A673 (cell line): ENCODE measurements around the gene TPM2. TPM values are rescaled to one million over a fixed set of nuclear protein-coding genes. Genes with fewer than 3 reads are reported as not detected.
A peak's percentile ranks its signal among the peaks of the same experiment; 100 is the strongest.

Experiments used
- BruUV-seq: library from RNA; stranded (reverse); fragments of 400-500 nt; replicated peaks from 2 replicates; lab custom pipeline; 2021; lab: Mats Ljungman, UMichigan
- CTCF ChIA-PET: fragments of 300-600 bp; sonication (Branson Sonifier 250); formaldehyde crosslinking; loops from one replicate; lab custom pipeline; 2022; ENCODE audit warnings: antibody characterized with exemption; lab: Charles Lee
- POLR2A ChIA-PET: fragments of 300-600 bp; sonication (Branson Sonifier 250); formaldehyde crosslinking; loops from one replicate; lab custom pipeline; 2022; ENCODE audit warnings: antibody characterized with exemption; ENCODE audit not compliant: low non-redundant PET; lab: Charles Lee
- DNase-seq: peaks from one replicate; pipeline ENCODE4 v3.0.0-alpha.2; 2015; ENCODE audit warnings: low spot score
- H3K27ac ChIP-seq: fragments of 200-600 bp; sonication (generic); 2 replicates; pipeline ENCODE4 v1.5.1; 2016; ENCODE audit warnings: mixed run types, low read depth, mild to moderate bottlenecking, mixed read lengths, antibody characterized with exemption, low read length; ENCODE audit not compliant: poor library complexity, severe bottlenecking
- H3K27me3 ChIP-seq: fragments of 200-600 bp; sonication (generic); replicated peaks from 2 replicates; pipeline ENCODE4 v1.6.1; 2017; ENCODE audit warnings: mixed run types, low read depth, mild to moderate bottlenecking, mixed read lengths, antibody characterized with exemption, low read length; ENCODE audit not compliant: insufficient read depth, poor library complexity
- H3K36me3 ChIP-seq: fragments of 200-600 bp; sonication (generic); 2 replicates; pipeline ENCODE4 v1.6.1; 2016; ENCODE audit warnings: mixed run types, mild to moderate bottlenecking, mixed read lengths, antibody characterized with exemption, low read length; ENCODE audit not compliant: insufficient read depth, poor library complexity, severe bottlenecking
- H3K4me1 ChIP-seq: fragments of 200-600 bp; sonication (generic); 2 replicates; pipeline ENCODE4 v1.6.1; 2017; ENCODE audit warnings: mixed run types, mild to moderate bottlenecking, mixed read lengths, antibody characterized with exemption, low read length; ENCODE audit not compliant: insufficient read depth, poor library complexity, severe bottlenecking
- H3K4me3 ChIP-seq: fragments of 200-600 bp; sonication (generic); 2 replicates; pipeline ENCODE4 v1.5.1; 2016; ENCODE audit warnings: low read depth, mixed run types, mild to moderate bottlenecking, mixed read lengths, low read length; ENCODE audit not compliant: poor library complexity, severe bottlenecking
- H3K9me3 ChIP-seq: fragments of 200-600 bp; sonication (generic); 2 replicates; pipeline ENCODE4 v1.6.1; 2016; ENCODE audit warnings: mixed run types, low read depth, mild to moderate bottlenecking, mixed read lengths, antibody characterized with exemption, low read length; ENCODE audit not compliant: poor library complexity, severe bottlenecking
- CTCF ChIP-seq: fragments of 300-800, 200-600 bp; sonication (generic); conservative IDR thresholded peaks from 2 replicates; pipeline ENCODE4 v1.5.1; 2017; ENCODE audit warnings: low read depth, mild to moderate bottlenecking, antibody characterized with exemption, low read length, moderate library complexity, mixed read lengths
- EZH2 ChIP-seq: fragments of 200-600 bp; sonication (generic); IDR thresholded peaks from 2 replicates; pipeline ENCODE4 v1.6.1; 2017; ENCODE audit warnings: borderline replicate concordance, low read depth, mild to moderate bottlenecking, mixed read lengths, antibody characterized with exemption, low read length; ENCODE audit not compliant: poor library complexity, severe bottlenecking
- intact Hi-C: fragments of 100-400 bp; cut with micrococcal nuclease; formaldehyde crosslinking; loops from one replicate; pipeline ENCODE4 v1.10.0; 2022; ENCODE audit not compliant: unreplicated experiment
- total RNA-seq: library from RNA; stranded (reverse); gene quantifications from 2 replicates; pipeline ENCODE4 v1.2.3, GENCODE V29; 2021

The TPM2 gene
- total RNA-seq, 1 experiment from 2014 or later, result 44.3 TPM

- H3K9me3 ChIP-seq, result no peaks in the 10 kb centered on the region
- H3K4me3 ChIP-seq, result no peak overlapping the region
- BruUV-seq, result no TSS peak
- DNase-seq, result no peak
- peaks cover 21% of the 10 kb centered on the region for H3K4me1 ChIP-seq
- H3K36me3 ChIP-seq, result peaks cover 8% of the 10 kb centered on the region
- intact Hi-C loops, result no loop called here
- POLR2A ChIA-PET, result no interaction called here
- no peak for TF ChIP-seq EZH2
- CTCF ChIA-PET, result no interaction called here
- H3K27me3 ChIP-seq, result no peaks in the 10 kb centered on the region
- no peak overlapping the region for H3K27ac ChIP-seq
Measured at GRCh38 chr9:35729101-35729500, 39.4 kb upstream of the TPM2 start.

- TF ChIP-seq EZH2 (no peak), CTCF (no peak)
- Histone ChIP-seq H3K4me3 (no peak overlapping the region), H3K9me3 (no peaks in the 10 kb centered on the region), H3K27me3 (no peaks in the 10 kb centered on the region), H3K27ac (peak overlapping the region; percentile 59), H3K4me1 (peaks cover 21% of the 10 kb centered on the region), H3K36me3 (peaks cover 16% of the 10 kb centered on the region)
- no peak for DNase-seq
- intact Hi-C loops, result no loop called here
- ChIA-PET POLR2A (interaction anchor here (0.5 kb wide), 1 partner anchor 1732 kb away, joined by 6 read pairs; no protein-coding TSS in a partner anchor), CTCF (interaction anchor here (0.6 kb wide), 1 partner anchor 18 kb away, joined by 3 read pairs; no protein-coding TSS in a partner anchor)
- no TSS peak for BruUV-seq
Measured at GRCh38 chr9:35728041-35728971, 38.6 kb upstream of the TPM2 start.

- H3K27me3 ChIP-seq, result no peaks in the 10 kb centered on the region
- peak overlapping the region; percentile 59 for H3K27ac ChIP-seq
- intact Hi-C loops, result no loop called here
- peaks cover 21% of the 10 kb centered on the region for H3K4me1 ChIP-seq
- DNase-seq, result no peak
- H3K36me3 ChIP-seq, result peaks cover 20% of the 10 kb centered on the region
- no peaks in the 10 kb centered on the region for H3K9me3 ChIP-seq
- POLR2A ChIA-PET, result interaction anchor here (0.5 kb wide), 1 partner anchor 1733 kb away, joined by 6 read pairs; no protein-coding TSS in a partner anchor
- no TSS peak for BruUV-seq
- TF ChIP-seq CTCF (no peak), EZH2 (no peak)
- CTCF ChIA-PET, result interaction anchor here (0.6 kb wide), 1 partner anchor 17 kb away, joined by 3 read pairs; no protein-coding TSS in a partner anchor
- no peak overlapping the region for H3K4me3 ChIP-seq
Measured at GRCh38 chr9:35727676-35728040, 37.9 kb upstream of the TPM2 start.
